Measurements from ENCODE around the gene FGF6. TPM values are rescaled to one million over a fixed set of nuclear protein-coding genes. Genes with fewer than 3 reads are reported as not detected.

Gene FGF6
- total RNA-seq, 4 donors from 2014 or later = not detected

DNA sequence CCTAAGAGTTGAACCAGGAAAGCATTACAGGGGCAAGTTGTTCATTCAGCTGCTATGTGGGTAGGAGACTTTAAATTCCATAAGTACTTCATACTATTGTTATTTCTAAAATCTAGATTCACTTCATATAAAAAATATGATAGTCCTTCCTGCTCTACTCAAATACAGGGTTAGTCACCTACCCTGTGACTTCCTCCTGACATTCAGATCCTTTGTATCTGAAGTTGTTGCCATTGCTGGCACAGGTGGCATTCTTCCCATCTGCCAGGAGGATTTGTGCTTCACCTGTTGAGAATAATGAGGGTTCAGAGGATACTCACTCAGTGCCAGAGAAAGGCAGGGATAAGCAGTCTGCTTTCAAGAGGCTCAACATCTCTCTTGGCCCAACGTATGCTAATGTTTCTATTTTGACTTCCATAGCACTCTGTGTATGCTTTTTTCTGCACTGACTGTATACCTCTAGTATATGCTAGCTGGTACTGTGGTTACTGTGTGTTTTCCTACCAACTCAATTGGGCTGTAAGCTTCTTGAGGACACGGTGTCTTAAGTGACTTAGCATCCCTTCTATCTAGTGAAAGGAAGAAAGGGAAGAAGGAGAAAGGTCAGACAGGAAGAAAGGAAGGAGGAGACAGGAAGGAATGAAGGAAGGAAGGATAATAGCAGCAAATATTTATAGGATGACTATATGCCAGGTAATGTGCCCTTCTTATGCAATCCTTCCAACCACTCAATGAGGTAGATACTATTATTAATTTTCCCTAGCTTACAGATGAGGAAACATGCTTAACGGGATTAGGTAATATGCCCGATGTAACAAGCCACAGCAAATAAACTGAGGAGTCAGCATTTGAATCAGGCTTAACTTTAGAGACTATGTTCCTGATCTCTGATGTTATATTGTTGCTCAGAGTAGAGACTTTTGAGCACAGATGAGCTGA lies 38.5 kb upstream of the FGF6 start:
- WGBS = 51% methylated on average over 4 of the region's 4 CpGs
- Histone ChIP-seq H3K4me3 (no peak overlapping the region), H3K9me3 (peaks cover 6% of the 10 kb centered on the region), H3K36me3 (peaks cover 12% of the 10 kb centered on the region), H3K27ac (no peak overlapping the region), H3K4me1 (no peaks in the 10 kb centered on the region), H3K27me3 (no peaks in the 10 kb centered on the region)
- no peak for DNase-seq (ENCODE audit: low spot score in 2 of 2)
- TF ChIP-seq EP300 (IDR thresholded peaks at IDR 0.05) (no peak), POLR2AphosphoS5 (IDR thresholded peaks at IDR 0.05) (no peak), POLR2A (IDR thresholded peaks at IDR 0.05) (no peak)
- TF ChIP-seq, protein P1, sequence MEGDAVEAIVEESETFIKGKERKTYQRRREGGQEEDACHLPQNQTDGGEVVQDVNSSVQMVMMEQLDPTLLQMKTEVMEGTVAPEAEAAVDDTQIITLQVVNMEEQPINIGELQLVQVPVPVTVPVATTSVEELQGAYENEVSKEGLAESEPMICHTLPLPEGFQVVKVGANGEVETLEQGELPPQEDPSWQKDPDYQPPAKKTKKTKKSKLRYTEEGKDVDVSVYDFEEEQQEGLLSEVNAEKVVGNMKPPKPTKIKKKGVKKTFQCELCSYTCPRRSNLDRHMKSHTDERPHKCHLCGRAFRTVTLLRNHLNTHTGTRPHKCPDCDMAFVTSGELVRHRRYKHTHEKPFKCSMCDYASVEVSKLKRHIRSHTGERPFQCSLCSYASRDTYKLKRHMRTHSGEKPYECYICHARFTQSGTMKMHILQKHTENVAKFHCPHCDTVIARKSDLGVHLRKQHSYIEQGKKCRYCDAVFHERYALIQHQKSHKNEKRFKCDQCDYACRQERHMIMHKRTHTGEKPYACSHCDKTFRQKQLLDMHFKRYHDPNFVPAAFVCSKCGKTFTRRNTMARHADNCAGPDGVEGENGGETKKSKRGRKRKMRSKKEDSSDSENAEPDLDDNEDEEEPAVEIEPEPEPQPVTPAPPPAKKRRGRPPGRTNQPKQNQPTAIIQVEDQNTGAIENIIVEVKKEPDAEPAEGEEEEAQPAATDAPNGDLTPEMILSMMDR (IDR thresholded peaks at IDR 0.05) = no peak

DNA sequence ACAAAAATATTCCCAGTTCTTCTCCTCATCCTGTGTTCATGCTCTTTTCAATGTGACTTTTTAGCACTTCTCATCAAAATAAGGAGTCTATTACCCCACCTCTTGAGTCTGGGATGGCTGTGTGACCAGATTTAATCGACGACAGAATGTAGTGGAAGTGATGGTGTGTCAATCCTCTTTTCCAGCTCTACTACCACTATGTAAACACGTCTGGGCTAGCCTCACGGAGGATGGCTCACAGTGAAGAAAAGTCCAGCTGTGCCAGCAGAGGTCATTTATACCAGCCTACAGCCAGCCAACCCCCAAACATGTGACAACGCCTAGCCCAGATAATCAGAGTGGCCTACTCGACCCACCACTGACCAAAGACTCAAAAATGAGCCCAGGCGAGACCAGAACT lies 37.3 kb upstream of the FGF6 start:
- Histone ChIP-seq H3K27me3 (no peaks in the 10 kb centered on the region), H3K4me1 (no peaks in the 10 kb centered on the region), H3K36me3 (peaks cover under 1% of the 10 kb centered on the region), H3K27ac (no peak overlapping the region), H3K9me3 (peaks cover 10% of the 10 kb centered on the region), H3K4me3 (no peak overlapping the region)
- no peak for TF ChIP-seq POLR2AphosphoS5 (IDR thresholded peaks at IDR 0.05)
- TF ChIP-seq POLR2A (IDR thresholded peaks at IDR 0.05) = no peak
- TF ChIP-seq EP300 (IDR thresholded peaks at IDR 0.05) = no peak
- TF ChIP-seq, protein P1 (IDR thresholded peaks at IDR 0.05) = no peak
- WGBS = 81% methylated on average over 7 of the region's 7 CpGs
- DNase-seq (ENCODE audit: low spot score in 2 of 2) = no peak

DNA sequence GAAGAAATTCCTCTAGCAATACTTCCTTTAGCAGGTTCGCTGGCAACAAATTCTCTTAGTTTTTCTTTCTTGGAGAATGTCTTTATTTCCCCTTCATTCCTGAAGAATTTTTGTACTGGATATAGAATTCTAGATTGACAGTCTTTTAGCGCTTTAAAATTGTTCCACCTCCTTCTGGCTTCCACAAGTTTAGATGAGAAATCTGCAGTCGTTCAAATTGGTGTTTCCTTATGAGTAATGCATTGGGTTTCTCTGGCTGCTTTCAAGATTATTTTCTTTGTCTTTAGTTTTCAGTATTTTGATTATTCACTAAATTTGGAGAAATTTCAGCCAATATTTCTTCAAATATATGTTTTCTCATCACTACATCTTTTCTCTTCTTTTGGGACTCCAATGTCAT lies 33.3 kb upstream of the FGF6 start:
- Histone ChIP-seq H3K27ac (no peak overlapping the region), H3K9me3 (peaks cover 10% of the 10 kb centered on the region), H3K4me3 (no peak overlapping the region), H3K36me3 (no peaks in the 10 kb centered on the region), H3K4me1 (no peaks in the 10 kb centered on the region), H3K27me3 (no peaks in the 10 kb centered on the region)
- TF ChIP-seq, protein P1 (IDR thresholded peaks at IDR 0.05) = no peak
- TF ChIP-seq EP300 (IDR thresholded peaks at IDR 0.05) (no peak), POLR2AphosphoS5 (IDR thresholded peaks at IDR 0.05) (no peak), POLR2A (IDR thresholded peaks at IDR 0.05) (no peak)
- 91% methylated on average over 3 of the region's 3 CpGs for WGBS
- DNase-seq (ENCODE audit: low spot score in 2 of 2) = no peak

DNA sequence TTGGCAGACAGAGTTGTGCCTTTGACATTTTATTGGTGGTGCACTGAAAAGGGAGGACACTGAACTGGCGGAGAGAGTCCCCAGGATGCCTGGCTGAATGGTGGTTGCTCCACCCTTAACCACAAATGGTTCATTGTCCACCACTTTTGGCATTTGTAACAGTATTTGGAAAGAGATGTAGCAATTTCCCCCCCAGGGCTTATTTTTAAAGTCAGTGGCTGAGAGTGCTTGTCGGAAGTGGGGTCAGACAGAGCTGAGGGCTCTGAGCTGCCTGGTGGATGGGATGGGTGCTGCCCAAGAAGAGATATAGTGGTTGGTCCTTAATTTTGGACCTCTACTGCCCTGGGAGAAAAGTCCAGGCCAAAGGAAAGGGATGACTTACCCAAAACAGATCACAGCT lies 31.5 kb upstream of the FGF6 start:
- no peaks in the 10 kb centered on the region for H3K36me3 ChIP-seq
- DNase-seq (ENCODE audit: low spot score in 2 of 2) = no peak
- WGBS = 61% methylated on average over 2 of the region's 2 CpGs
- H3K4me3 ChIP-seq = no peak overlapping the region
- H3K27ac ChIP-seq = no peak overlapping the region
- TF ChIP-seq, protein P1 (IDR thresholded peaks at IDR 0.05) = no peak
- TF ChIP-seq POLR2A (IDR thresholded peaks at IDR 0.05) (no peak), POLR2AphosphoS5 (IDR thresholded peaks at IDR 0.05) (no peak), EP300 (IDR thresholded peaks at IDR 0.05) (no peak)
- no peaks in the 10 kb centered on the region for H3K4me1 ChIP-seq
- H3K9me3 ChIP-seq = peaks cover 10% of the 10 kb centered on the region
- no peaks in the 10 kb centered on the region for H3K27me3 ChIP-seq

DNA sequence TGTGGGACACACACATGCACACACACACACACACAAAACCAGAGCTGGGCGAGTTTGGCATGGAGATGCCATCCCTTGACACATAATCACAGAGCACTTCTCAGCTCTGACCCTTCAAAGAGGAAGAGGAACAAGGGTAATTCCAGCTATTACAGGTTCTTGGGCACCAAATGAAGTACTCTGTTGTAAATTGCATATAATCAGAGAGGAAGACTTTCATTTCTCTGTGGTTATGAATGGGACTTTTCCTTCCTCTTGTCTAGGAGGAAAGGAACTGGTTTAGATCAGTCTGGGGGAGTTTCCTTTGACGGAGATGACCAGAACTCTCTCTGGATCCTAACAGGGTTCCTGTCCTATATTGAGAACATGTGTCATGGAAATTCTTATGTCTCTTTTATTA lies 26.4 kb upstream of the FGF6 start:
- Histone ChIP-seq H3K4me3 (no peak overlapping the region), H3K36me3 (no peaks in the 10 kb centered on the region), H3K4me1 (no peaks in the 10 kb centered on the region), H3K27me3 (no peaks in the 10 kb centered on the region), H3K27ac (no peak overlapping the region), H3K9me3 (no peaks in the 10 kb centered on the region)
- no peak for TF ChIP-seq POLR2AphosphoS5 (IDR thresholded peaks at IDR 0.05)
- TF ChIP-seq EP300 (IDR thresholded peaks at IDR 0.05) = no peak
- TF ChIP-seq, protein P1 (IDR thresholded peaks at IDR 0.05) = no peak
- no peak for TF ChIP-seq POLR2A (IDR thresholded peaks at IDR 0.05)
- WGBS = 61% methylated on average over 2 of the region's 2 CpGs
- no peak for DNase-seq (ENCODE audit: low spot score in 2 of 2)
